ENCODE data around the gene TRABD.

TRABD gene

DNA sequence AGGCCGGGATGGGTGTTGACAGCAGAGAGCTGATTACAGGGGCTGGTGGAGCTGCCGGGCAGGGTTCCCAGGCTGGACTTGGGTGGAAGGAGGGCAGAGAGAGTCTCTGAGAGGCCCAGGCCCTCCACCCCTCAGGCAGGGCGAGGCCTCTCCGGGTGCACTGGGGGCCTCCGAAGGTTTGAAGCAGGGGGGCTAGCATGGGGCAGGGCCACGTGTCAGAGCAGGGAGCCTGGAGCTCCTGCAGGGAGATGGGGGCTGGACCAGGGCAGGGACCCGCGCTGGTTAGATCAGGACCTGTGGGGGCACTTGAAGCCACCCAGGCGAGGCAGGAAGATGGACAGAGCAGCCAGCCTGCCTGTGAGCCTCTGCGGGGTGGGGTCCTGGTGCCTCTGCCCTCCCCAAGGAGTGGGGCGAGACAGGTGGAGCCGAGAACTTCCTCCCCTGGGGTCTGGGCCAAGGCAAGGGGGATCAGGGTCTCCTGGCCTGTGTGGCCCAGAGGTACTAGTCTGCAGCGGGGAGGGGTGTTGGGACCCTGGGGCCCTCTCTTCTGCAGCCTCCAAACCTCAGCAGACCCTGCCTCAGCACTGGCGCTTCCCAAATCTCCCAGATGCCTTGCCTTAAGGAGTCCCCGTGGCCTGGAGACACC, 14.3 kb upstream of the TRABD start:
- no peak overlapping the region for H3K4me3 ChIP-seq (ENCODE audit: low read length)
- DNase-seq (ENCODE audit: low read depth, low spot score), result no peak

DNA sequence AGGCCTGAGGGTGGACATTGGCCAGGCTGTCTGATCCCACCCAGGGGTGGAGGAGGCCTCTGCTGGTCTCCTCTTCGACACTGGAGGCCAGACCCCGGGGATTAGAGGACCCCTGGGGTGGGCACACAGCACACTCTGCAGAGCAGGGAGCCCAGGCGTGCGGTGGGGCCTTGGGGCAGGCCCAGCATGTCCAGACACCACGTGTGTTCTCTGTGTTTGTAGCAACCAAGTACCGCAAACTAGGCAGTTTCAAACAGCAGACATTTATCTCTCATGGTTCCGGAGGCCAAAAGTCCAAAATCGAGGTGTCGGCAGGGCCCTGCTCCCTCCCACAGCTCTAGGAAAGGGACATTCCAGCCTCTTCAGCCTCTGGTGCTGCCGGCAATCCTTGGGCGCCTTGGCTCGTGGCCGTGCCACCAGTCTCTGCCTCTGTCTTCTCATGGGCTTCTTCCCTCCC, 13.7 kb upstream of the TRABD start:
- no peak for DNase-seq (ENCODE audit: low read depth, low spot score)

DNA sequence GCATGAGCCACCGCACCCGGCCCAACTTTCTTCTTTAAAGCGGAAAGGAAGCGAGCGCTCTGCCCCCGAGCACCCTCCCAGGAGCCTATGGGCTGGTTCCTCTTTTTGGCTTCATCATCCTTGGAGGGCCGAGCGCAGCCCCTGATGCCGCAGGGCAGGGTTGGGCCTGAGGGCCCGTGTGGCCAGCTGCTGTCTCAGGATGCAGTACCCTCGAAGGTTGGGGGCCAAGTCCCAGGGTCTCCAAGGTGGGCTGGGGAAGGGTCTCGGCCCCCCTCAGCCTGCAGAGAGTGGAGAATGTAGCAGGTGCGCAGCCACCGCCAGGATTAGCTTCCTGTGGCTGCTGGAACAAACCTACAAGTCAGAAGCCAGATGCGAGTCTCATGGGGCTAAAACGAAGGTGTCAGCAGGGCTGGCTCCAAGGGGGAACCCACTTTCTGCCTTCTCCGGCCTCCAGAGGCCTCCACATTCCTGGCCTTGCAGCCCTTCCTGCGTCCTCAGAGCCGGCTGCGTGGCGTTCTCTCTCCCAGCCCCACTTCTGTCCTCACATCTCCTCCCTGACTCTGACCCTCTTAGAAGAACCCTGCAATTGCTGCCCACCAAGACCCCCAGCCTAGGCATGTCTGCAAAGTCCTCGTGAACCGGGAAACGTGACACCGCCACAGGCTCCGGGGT, 12.3 kb upstream of the TRABD start:
- no peak overlapping the region for H3K4me3 ChIP-seq (ENCODE audit: low read length)
- no peak for DNase-seq (ENCODE audit: low read depth, low spot score)

More for the DNA sequence above, 13.7 kb upstream of the TRABD start:
- no peak overlapping the region for H3K4me3 ChIP-seq (ENCODE audit: low read length)

DNA sequence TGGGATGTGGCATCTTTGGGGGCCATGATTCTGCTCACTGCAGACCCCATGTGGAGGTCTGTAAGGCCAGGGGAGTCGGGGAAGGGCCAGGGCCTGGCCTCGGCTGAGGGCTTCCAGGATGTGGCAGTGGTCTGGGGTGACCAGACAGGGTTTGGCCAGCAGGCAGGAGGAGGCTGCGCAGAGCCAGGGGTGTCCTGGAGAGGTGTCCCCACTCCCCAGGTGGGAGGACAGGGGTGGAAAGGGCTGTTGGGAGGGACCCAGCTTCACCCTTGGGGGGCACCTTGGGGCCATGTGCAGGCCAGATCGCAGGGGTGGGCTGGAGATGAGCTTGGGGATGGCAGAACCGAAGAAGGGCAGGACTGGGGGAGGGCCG, 11.7 kb upstream of the TRABD start:
- no peak for DNase-seq (ENCODE audit: low read depth, low spot score)
- H3K4me3 ChIP-seq (ENCODE audit: low read length), result no peak overlapping the region

DNA sequence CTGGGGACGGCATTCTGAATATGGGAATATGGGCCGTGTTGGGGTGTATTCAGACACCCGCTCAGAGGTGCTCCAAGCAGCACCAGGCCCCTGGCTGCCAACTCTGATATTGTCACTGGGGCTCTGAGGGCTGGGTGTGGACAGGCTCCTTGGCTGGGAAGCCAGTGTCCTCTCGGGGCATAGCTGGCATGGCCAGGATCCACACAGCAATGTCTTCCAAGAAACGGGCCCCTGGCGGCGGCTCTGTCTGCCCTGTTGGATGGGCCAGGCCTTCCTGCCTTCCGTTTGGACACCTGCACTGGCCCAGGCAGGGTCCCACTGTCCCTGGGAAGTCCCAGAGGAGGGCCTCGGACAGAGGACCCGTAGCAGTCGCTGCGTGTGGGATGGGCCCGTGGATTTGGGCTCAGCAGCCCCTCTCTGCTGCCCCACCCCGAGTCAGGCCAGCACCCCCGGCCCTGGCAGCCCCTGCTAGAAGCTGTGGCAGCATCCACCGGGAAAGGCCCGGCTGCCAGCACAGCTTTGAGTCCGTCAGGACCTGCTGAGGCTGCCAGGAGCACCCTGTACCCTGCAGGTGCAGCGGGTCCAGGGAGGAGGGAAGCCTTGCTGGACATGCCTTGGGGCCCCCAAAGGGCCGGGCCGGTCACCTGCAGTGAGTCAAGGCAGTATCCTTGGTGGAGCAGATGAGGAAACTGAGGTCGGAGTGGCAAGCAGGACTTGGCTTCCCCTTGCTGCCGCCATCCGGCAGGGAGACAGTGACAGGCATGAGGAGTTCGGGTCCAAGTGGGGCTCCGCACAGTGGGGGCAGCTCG, 11.1 kb upstream of the TRABD start:
- no peak overlapping the region for H3K4me3 ChIP-seq (ENCODE audit: low read length)
- no peak for DNase-seq (ENCODE audit: low read depth, low spot score)

DNA sequence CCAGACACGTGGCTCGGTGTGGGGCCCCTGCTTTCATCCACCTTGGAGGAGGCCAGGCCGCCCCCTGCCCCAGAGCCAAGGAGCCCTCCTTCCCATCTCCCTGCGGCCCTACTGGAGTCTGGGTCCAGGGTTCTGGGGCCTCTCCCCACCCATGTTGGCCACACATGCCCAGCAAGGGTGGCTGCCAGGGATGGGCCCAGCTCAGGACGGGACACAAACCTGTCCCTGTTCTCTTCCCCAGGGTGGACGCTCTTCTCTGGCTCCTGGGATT, 10.6 kb upstream of the TRABD start:
- DNase-seq (ENCODE audit: low read depth, low spot score), result no peak
- no peak overlapping the region for H3K4me3 ChIP-seq (ENCODE audit: low read length)

DNA sequence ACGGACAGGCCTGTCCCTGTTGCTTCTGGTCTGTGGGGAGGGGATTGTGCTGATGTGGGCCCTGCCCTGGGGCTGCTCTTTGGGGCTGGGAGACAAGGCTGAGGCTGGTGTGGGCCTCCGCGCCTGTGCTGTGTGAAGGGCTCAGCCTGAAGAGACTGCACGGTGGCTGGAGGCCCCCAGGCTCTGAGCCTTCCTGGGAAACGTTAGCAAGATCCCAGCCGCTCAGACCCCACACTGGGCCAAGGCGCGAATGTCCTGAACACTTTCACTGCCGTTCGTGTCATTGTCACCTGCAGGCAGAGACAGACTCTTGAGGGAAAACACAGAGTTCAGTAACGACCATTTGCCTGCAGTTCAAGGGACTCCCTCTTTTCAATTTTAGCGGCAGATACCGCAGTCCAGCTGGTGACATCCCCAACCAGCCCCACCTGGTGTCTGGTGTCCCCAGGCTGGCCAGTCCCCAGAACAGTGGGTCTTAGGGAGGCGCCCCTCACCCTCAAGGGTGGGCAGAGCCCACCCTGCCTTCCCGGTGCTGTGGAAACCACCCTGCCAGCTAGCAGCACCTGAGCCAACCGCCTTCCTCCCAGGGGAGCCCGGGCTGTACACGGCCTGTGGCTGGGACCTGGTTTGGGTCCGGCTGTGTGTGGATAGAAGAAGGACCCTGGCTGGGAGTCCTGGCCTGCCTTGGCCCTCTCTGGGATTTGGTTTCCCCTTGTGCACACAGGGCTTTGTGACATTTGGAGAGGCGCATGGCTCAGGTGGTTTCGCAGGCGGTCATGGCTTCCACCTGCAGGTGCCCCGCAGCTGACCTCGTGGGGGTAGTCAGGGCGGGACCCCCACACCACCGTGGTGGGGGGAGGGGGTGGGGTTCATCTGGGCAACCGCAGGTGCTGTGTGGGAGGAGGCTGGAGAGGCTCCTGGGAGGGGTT, 9.5 kb upstream of the TRABD start:
- no peak overlapping the region for H3K4me3 ChIP-seq (ENCODE audit: low read length)
- no peak for DNase-seq (ENCODE audit: low read depth, low spot score)

DNA sequence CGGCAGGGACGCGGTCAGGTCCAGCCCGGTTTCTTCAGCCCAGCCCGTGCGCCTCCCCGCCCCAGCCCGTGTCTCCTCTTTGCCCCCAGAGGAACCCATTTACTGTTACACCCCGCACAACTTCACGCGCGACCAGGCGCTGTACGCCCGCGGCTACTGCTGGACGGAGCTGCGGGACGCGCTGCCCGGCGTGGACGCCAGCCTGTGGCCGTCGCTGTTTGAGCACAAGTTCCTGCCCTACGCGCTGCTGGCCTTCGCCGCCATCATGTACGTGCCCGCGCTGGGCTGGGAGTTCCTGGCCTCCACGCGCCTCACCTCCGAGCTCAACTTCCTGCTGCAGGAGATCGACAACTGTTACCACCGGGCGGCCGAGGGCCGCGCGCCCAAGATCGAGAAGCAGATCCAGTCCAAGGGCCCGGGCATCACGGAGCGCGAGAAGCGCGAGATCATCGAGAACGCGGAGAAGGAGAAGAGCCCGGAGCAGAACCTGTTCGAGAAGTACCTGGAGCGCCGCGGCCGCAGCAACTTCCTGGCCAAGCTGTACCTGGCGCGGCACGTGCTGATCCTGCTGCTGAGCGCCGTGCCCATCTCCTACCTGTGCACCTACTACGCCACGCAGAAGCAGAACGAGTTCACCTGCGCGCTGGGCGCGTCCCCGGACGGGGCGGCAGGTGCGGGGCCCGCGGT, 8.7 kb upstream of the TRABD start:
- no peak overlapping the region for H3K4me3 ChIP-seq (ENCODE audit: low read length)
- no peak for DNase-seq (ENCODE audit: low read depth, low spot score)

DNA sequence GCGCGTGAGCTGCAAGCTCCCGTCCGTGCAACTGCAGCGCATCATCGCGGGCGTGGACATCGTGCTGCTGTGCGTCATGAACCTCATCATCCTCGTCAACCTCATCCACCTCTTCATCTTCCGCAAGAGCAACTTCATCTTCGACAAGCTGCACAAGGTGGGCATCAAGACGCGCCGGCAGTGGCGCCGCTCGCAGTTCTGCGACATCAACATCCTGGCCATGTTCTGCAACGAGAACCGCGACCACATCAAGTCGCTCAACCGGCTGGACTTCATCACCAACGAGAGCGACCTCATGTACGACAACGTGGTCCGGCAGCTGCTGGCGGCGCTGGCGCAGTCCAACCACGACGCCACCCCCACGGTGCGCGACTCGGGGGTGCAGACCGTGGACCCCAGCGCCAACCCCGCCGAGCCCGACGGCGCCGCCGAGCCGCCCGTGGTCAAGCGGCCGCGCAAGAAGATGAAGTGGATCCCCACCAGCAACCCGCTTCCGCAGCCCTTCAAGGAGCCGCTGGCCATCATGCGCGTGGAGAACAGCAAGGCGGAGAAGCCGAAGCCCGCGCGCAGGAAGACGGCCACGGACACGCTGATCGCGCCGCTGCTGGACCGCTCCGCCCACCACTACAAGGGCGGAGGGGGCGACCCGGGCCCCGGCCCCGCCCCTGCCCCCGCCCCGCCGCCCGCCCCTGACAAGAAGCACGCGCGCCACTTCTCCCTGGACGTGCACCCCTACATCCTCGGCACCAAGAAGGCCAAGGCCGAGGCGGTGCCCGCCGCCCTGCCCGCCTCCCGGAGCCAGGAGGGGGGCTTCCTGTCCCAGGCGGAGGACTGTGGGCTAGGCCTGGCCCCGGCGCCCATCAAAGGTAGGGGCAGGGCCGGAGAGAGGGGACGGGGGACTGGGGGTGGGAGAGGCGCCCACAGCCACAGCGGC, 7.9 kb upstream of the TRABD start:
- no peak for DNase-seq (ENCODE audit: low read depth, low spot score)
- H3K4me3 ChIP-seq (ENCODE audit: low read length), result no peak overlapping the region

DNA sequence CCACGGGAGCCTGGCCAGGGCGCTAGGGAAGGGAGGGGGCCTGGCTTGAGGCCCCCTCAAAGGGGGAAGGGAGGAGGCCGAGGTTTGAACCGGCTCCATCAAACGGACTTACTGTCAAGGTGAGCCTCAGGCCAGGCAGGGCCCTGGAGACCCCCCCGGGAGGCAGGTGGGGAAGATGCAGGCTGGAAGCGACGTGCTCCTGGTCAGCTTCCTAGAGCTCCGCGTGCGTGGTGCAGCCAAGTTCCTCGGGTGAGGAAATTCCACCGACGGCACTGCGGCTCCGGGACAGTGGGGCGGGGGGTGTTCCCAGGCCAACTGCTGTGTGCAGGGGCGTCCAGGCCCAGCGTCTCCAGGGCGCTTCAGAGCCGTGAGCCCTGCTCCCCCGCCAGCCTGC, 7.2 kb upstream of the TRABD start:
- no peak overlapping the region for H3K4me3 ChIP-seq (ENCODE audit: low read length)
- DNase-seq (ENCODE audit: low read depth, low spot score), result no peak

DNA sequence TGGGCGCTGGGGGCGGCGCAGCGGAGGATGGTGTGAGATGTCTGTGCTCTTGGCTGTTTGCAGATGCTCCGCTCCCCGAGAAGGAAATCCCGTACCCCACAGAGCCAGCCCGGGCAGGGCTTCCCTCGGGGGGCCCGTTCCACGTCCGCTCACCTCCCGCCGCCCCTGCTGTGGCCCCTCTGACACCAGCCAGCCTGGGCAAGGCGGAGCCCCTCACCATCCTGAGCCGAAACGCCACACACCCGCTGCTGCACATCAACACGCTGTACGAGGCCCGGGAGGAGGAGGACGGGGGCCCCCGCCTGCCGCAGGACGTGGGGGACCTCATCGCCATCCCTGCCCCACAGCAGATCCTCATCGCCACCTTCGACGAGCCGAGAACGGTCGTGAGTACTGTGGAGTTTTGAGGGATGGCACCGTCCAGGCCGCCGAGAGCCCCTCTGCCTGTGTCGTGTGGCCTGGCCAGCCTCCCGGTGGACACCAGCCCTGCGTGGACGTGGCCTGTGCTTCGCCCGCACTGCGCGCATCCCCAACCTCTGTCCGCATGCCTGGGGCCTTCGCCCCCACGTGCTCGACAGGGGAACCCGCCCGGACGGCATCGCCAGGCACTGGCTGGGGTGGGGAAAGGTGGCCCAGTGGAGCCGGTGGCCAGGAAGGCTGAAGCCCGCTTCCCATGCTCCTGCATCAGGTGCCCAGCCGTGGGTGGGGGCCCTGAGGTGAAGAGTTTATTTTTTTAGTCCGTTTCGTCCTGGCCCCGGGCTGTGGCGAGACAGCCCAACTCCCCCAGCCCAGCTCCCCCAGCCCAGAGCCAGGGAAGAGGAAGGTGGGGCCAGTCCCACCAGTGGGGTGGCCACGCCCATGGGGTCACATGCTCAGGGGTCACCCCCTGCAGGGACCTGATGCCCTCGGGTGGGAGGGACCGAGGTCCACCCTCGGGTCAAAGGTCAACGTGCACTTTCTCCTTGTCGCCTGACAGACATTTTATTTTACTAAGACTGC, 6.5 kb upstream of the TRABD start:
- H3K4me3 ChIP-seq (ENCODE audit: low read length), result no peak overlapping the region
- DNase-seq (ENCODE audit: low read depth, low spot score), result no peak

DNA sequence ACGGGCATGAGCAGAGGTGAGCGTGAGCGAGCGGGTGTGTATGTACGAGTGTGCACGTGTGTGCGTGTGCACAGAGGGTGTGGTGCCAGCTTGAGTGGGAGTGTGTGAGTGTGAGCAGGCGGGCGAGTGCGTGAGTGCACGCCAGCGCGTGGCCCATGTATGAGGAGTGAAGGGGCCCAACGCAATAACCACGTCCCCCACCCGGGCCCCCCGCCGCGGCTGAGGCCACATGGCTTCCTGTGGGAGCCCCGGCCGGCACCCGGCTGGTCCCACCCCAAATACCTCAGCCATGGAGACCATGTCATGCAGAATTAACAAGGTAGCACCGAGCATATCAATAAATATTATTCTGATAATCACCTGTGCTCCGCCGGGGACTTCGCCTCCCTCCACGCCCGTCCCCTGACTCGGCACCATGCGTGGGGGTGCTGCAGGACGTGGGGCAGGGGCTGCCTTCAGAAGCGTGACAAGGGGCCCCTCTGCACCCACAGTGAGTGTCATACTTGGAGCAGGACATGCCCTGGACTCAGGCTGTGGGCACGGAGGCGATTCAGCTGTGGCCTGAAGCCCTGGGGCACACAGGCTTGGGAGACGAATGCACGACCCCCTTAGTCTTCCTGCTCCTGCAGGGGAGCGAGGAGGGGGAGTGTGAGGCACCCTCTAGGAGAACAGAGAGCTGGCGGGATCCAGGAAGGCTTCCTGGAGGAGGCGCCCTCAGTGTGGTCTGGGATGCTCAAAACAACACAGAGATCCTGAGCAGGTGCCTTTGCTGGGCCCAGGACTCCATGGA, 5.6 kb upstream of the TRABD start:
- DNase-seq (ENCODE audit: low read depth, low spot score), result no peak

DNA sequence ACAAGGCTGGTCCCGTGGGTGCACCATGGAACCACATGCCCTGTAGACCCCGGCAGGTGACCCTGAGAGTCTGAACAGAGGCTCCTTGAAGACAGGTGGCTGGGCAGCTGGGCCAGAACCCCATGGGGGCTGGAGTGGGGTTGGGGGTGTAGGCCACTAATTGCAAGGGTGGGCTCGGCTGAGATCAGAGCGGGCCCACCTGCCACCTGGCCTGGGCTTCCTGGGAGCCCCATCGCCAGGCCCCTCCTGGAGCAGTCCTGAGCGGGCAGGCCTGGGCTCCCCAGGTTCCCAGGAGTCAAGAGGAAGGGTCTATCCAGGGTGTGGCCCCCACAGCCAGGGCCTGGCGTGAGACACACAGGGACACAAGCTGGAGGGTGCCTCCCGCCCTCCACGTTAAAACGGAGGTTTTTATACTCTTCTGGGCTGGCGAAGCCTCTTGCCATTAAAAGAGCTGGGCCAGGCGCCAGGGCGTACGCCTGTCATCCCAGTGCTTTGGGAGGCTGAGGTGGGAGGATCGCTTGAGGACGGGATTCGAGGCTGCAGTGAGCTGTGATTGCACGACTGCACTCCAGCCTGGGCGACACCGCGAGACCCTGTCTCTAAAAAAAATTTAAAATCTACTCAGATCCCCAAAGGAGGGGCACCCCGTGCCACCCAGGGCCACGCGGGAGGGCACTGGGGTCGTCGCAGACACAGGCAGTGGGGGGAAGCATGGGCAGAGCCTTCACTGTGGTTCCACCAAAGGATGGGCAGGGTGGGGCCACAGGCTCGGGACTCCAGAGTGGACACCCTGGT, 4.8 kb upstream of the TRABD start:
- no peak overlapping the region for H3K4me3 ChIP-seq (ENCODE audit: low read length)
- no peak for DNase-seq (ENCODE audit: low read depth, low spot score)

More for the DNA sequence above, 5.6 kb upstream of the TRABD start:
- H3K4me3 ChIP-seq (ENCODE audit: low read length), result no peak overlapping the region

DNA sequence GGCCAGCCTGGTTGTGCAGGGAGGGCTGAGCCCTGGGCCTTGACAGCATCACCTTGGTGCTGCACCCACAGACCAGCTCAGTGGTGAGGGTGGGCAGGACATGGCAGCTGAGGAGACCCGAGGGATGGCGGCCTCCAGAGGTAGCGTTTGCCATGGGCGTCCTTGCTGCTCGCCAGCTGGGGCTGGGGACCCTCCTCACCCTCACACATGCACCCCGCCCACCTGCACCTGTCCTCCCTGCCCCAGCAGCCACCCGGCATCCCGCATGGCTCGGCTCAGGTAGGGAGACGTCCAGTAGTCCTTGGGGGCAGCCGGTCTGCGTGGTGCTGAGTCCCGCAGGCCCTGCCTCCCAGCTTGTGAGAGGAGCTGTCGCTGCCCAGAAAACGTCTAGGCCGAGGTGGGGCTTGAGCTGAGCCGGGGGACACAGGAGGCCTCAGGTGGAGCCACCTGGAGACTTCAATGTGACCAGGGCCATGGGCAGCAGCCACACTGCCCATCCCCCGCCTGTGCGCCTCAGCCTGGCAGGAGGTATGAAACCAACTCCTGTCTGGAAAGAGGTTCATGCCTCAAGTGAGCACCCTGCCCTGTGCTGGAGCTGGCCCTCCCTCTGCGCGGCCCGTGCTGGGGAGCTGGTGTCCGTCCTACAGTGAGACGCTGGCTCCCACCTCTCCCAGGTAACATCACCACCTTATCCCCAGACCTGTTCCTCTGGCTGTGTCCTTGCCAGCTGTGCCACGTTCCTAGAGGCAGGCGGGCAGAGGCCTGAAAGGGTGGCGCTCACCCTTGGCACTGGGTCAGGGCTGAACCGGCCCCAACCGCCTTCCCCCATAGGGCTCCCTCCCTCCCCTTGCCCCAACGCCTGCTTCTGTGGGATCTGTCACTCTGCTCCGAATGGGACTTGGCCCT, 3.3 kb upstream of the TRABD start:
- DNase-seq (ENCODE audit: low read depth, low spot score), result no peak

More for the DNA sequence above, 3.3 kb upstream of the TRABD start:
- H3K4me3 ChIP-seq (ENCODE audit: low read length), result no peak overlapping the region

Measured in Jurkat, Clone E6-1 (cell line).